H9 (cell line): ENCODE measurements around the gene FEZ2. TPM values are rescaled to one million over a fixed set of nuclear protein-coding genes. Genes with fewer than 3 reads are reported as not detected.

Experiments used
- DNase-seq: peaks from one replicate; pipeline ENCODE4 v3.0.0-alpha.2; 2017
- H2AFZ ChIP-seq: one replicate; pipeline ENCODE4 v1.6.1; 2013; ENCODE audit warnings: mild to moderate bottlenecking, low read length, control low read depth, moderate library complexity
- H2AK5ac ChIP-seq: 2 replicates; pipeline ENCODE4 v1.6.1; 2013; ENCODE audit warnings: low read length, control low read depth, mixed read lengths; ENCODE audit not compliant: insufficient read length
- H2BK120ac ChIP-seq: one replicate; pipeline ENCODE4 v1.6.1; 2013; ENCODE audit warnings: low read depth, mild to moderate bottlenecking, low read length, control low read depth, inconsistent platforms; ENCODE audit not compliant: poor library complexity, severe bottlenecking
- H2BK12ac ChIP-seq: 2 replicates; pipeline ENCODE4 v1.6.1; 2013; ENCODE audit warnings: low read length, control low read depth, mixed read lengths, low read depth; ENCODE audit not compliant: insufficient read length
- H2BK15ac ChIP-seq: 2 replicates; pipeline ENCODE4 v1.6.1; 2013; ENCODE audit warnings: low read depth, low read length, control low read depth
- H2BK20ac ChIP-seq: one replicate; pipeline ENCODE4 v1.6.1; 2013; ENCODE audit warnings: low read depth, mild to moderate bottlenecking, low read length, control low read depth, inconsistent platforms; ENCODE audit not compliant: poor library complexity, severe bottlenecking
- H2BK5ac ChIP-seq: 2 replicates; pipeline ENCODE4 v1.6.1; 2013; ENCODE audit warnings: low read length, control low read depth, mixed read lengths; ENCODE audit not compliant: insufficient read length
- H3K14ac ChIP-seq: 2 replicates; pipeline ENCODE4 v1.6.1; 2013; ENCODE audit warnings: low read length, control low read depth; ENCODE audit not compliant: insufficient read depth
- H3K18ac ChIP-seq: 2 replicates; pipeline ENCODE4 v1.6.1; 2013; ENCODE audit warnings: low read depth, mild to moderate bottlenecking, mixed read lengths, low read length, control low read depth; ENCODE audit not compliant: insufficient read length
- H3K23ac ChIP-seq: 2 replicates; pipeline ENCODE4 v1.6.1; 2013; ENCODE audit warnings: low read length, control low read depth, mixed read lengths, low read depth; ENCODE audit not compliant: insufficient read length
- H3K23me2 ChIP-seq: 2 replicates; pipeline ENCODE4 v1.6.1; 2013; ENCODE audit warnings: low read depth, mild to moderate bottlenecking, mixed read lengths, low read length, control low read depth; ENCODE audit not compliant: insufficient read length, poor library complexity, severe bottlenecking
- H3K27ac ChIP-seq: 2 replicates; pipeline ENCODE4 v1.5.1; 2013; ENCODE audit warnings: low read length, control low read depth, mixed read lengths, low read depth; ENCODE audit not compliant: insufficient read length
- H3K27me3 ChIP-seq: 2 replicates; pipeline ENCODE4 v1.6.1; 2013; ENCODE audit warnings: low read length, control low read depth, inconsistent platforms; ENCODE audit not compliant: insufficient read depth
- H3K4ac ChIP-seq: 2 replicates; pipeline ENCODE4 v1.6.1; 2013; ENCODE audit warnings: low read depth, mild to moderate bottlenecking, control low read depth, inconsistent platforms, low read length, moderate library complexity
- H3K4me1 ChIP-seq: 2 replicates; pipeline ENCODE4 v1.6.1; 2013; ENCODE audit warnings: low read length, control low read depth, inconsistent platforms; ENCODE audit not compliant: insufficient read depth
- H3K4me2 ChIP-seq: 2 replicates; pipeline ENCODE4 v1.6.1; 2013; ENCODE audit warnings: low read length, control low read depth, mixed read lengths; ENCODE audit not compliant: insufficient read length, insufficient read depth
- H3K56ac ChIP-seq: 2 replicates; pipeline ENCODE4 v1.6.1; 2013; ENCODE audit warnings: low read depth, mild to moderate bottlenecking, mixed read lengths, low read length, control low read depth; ENCODE audit not compliant: insufficient read length
- H3K79me1 ChIP-seq: 2 replicates; pipeline ENCODE4 v1.6.1; 2013; ENCODE audit warnings: low read depth, mild to moderate bottlenecking, moderate library complexity, low read length, control low read depth, inconsistent platforms; ENCODE audit not compliant: insufficient read depth, poor library complexity, severe bottlenecking
- H3K79me2 ChIP-seq: 2 replicates; pipeline ENCODE4 v1.6.1; 2013; ENCODE audit warnings: low read length, control low read depth, inconsistent platforms; ENCODE audit not compliant: insufficient read depth
- H3K9ac ChIP-seq: 2 replicates; pipeline ENCODE4 v1.6.1; 2013; ENCODE audit warnings: low read length, control low read depth, mixed read lengths; ENCODE audit not compliant: insufficient read length; ENCODE audit errors: extremely low read depth
- H3K9me3 ChIP-seq: one replicate; pipeline ENCODE4 v1.6.1; 2013; ENCODE audit warnings: low read depth, low read length, inconsistent platforms; ENCODE audit not compliant: control insufficient read depth
- H3T11ph ChIP-seq: one replicate; pipeline ENCODE4 v1.6.1; 2013; ENCODE audit warnings: mild to moderate bottlenecking, low read length, control low read depth, inconsistent platforms
- H4K20me1 ChIP-seq: one replicate; pipeline ENCODE4 v1.6.1; 2013; ENCODE audit not compliant: control insufficient read depth, insufficient read length, insufficient read depth
- H4K5ac ChIP-seq: 2 replicates; pipeline ENCODE4 v1.6.1; 2013; ENCODE audit warnings: low read depth, mild to moderate bottlenecking, mixed read lengths, low read length, control low read depth; ENCODE audit not compliant: insufficient read length
- H4K8ac ChIP-seq: replicated peaks from 2 replicates; pipeline ENCODE4 v1.6.1; 2013; ENCODE audit warnings: low read length, control low read depth, mixed read lengths, low read depth; ENCODE audit not compliant: insufficient read length
- H4K91ac ChIP-seq: 2 replicates; pipeline ENCODE4 v1.6.1; 2013; ENCODE audit warnings: low read depth, mild to moderate bottlenecking, moderate library complexity, mixed read lengths, low read length, control low read depth; ENCODE audit not compliant: insufficient read length
- H3K27ac Mint-ChIP-seq, 3 experiments: 2 replicates in 2 of 3; 3 replicates in 1 of 3; pipeline ENCODE4 v1.8.0; 2020 to 2021; ENCODE audit warnings: mixed read lengths in 3 of 3, mild to moderate bottlenecking in 1 of 3, moderate library complexity in 1 of 3
- H3K27me3 Mint-ChIP-seq: 2 replicates; pipeline ENCODE4 v1.8.0; 2021; ENCODE audit warnings: low read depth, mild to moderate bottlenecking, moderate library complexity, mixed read lengths
- H3K36me3 Mint-ChIP-seq, 3 experiments: 2 replicates in 2 of 3; 3 replicates in 1 of 3; pipeline ENCODE4 v1.8.0; 2020 to 2021; ENCODE audit warnings: low read depth in 3 of 3, mixed read lengths in 3 of 3; ENCODE audit not compliant: insufficient read depth in 1 of 3
- H3K4me1 Mint-ChIP-seq, 2 experiments: 2 replicates each; pipeline ENCODE4 v1.8.0; 2020; ENCODE audit warnings: mixed read lengths in 2 of 2
- H3K4me3 Mint-ChIP-seq, 2 experiments: 2 replicates in 1 of 2; 3 replicates in 1 of 2; pipeline ENCODE4 v1.8.0; 2020 to 2021; ENCODE audit warnings: mild to moderate bottlenecking in 2 of 2, mixed read lengths in 2 of 2, moderate library complexity in 1 of 2
- H3K9me3 Mint-ChIP-seq, 2 experiments: 2 replicates in 1 of 2; 3 replicates in 1 of 2; pipeline ENCODE4 v1.8.0; 2020; ENCODE audit warnings: mild to moderate bottlenecking in 2 of 2, mixed read lengths in 2 of 2, moderate library complexity in 1 of 2
- CTCF ChIP-seq: fragments of 200-600 bp; sonication (generic); conservative IDR thresholded peaks from 3 replicates; pipeline ENCODE4 v1.8.0; 2021; ENCODE audit warnings: antibody characterized with exemption, mild to moderate bottlenecking
- WGBS: extraction: QIAGEN DNeasy Blood & Tissue Kit; methylation state at CpG from one replicate; pipeline ENCODE4 v1.1.7; 2013; ENCODE audit warnings: missing lambda C conversion rate, low lambda C conversion rate, mixed read lengths; ENCODE audit not compliant: insufficient read length; ENCODE audit errors: extremely low coverage; 5-methylcytosine and 5-hydroxymethylcytosine counted together
- total RNA-seq: library from RNA; stranded (reverse); gene quantifications from 2 replicates; pipeline ENCODE4 v1.2.1, GENCODE V29; 2021

Gene FEZ2
- total RNA-seq, 1 experiment from 2014 or later, result 27.7 TPM

GRCh38 chr2:36577884-36578283 lies 20.1 kb downstream of the FEZ2 start:
- 100% methylated on average over 1 of the region's 2 CpGs for WGBS
- no peaks in the 10 kb centered on the region for H3K4me1 ChIP-seq
- no peaks in the 10 kb centered on the region for H3K79me2 ChIP-seq
- peaks cover 2 to 8% of the 10 kb centered on the region in 2 experiments for H3K4me1 Mint-ChIP-seq
- no peak overlapping the region for H2AFZ ChIP-seq
- peaks cover 17 to 59% (median 57%) of the 10 kb centered on the region in 3 experiments; a peak in 6 of 7 replicates for H3K36me3 Mint-ChIP-seq
- no peaks in the 10 kb centered on the region for H3K79me1 ChIP-seq
- H2AK5ac ChIP-seq, result no peak overlapping the region
- no peak overlapping the region for H3K18ac ChIP-seq
- H3K23me2 ChIP-seq, result no peaks in the 10 kb centered on the region
- no peaks in the 10 kb centered on the region for H3K9me3 ChIP-seq
- H3K14ac ChIP-seq, result no peak overlapping the region
- no peaks in the 10 kb centered on the region for H4K20me1 ChIP-seq
- no peak overlapping the region for H2BK120ac ChIP-seq
- H3K27ac ChIP-seq, result no peak overlapping the region
- H4K91ac ChIP-seq, result no peak overlapping the region
- no peak overlapping the region for H3T11ph ChIP-seq
- H4K5ac ChIP-seq, result no peak overlapping the region
- no peak overlapping the region for H4K8ac ChIP-seq
- no peak overlapping the region for H3K9ac ChIP-seq
- no peak overlapping the region for H2BK12ac ChIP-seq
- no peak for TF ChIP-seq CTCF
- H2BK15ac ChIP-seq, result no peak overlapping the region
- no peak overlapping the region for H3K56ac ChIP-seq
- no peaks in the 10 kb centered on the region for H3K27me3 ChIP-seq
- no peak overlapping the region for H3K4me3 Mint-ChIP-seq
- H3K27me3 Mint-ChIP-seq, result no peaks in the 10 kb centered on the region
- no peak overlapping the region for H2BK5ac ChIP-seq
- no peak overlapping the region for H3K4me2 ChIP-seq
- H3K27ac Mint-ChIP-seq, result no peak overlapping the region
- H3K23ac ChIP-seq, result no peak overlapping the region
- H3K4ac ChIP-seq, result no peak overlapping the region
- no peaks in the 10 kb centered on the region for H3K9me3 Mint-ChIP-seq
- no peak overlapping the region for H2BK20ac ChIP-seq
- DNase-seq, result no peak
